GM23248 (cell line): ENCODE measurements around the gene THSD4. TPM values are rescaled to one million over a fixed set of nuclear protein-coding genes. Genes with fewer than 3 reads are reported as not detected.

Experiments
- DNase-seq: peaks from one replicate; pipeline ENCODE4 v3.0.0-alpha.2; 2015
- H2AFZ ChIP-seq: fragments of 200-600 bp; sonication (generic); 2 replicates; pipeline ENCODE4 v1.6.1; 2016; ENCODE audit warnings: antibody characterized with exemption
- H3F3A ChIP-seq: fragments of 200-600 bp; sonication (generic); 2 replicates; pipeline ENCODE4 v1.6.1; 2016; ENCODE audit warnings: mild to moderate bottlenecking, antibody characterized with exemption, mixed run types; ENCODE audit not compliant: insufficient read depth
- H3K27ac ChIP-seq: fragments of 200-600 bp; sonication (generic); 2 replicates; pipeline ENCODE4 v1.5.1; 2016; ENCODE audit warnings: mild to moderate bottlenecking
- H3K27me3 ChIP-seq: fragments of 200-600 bp; sonication (generic); replicated peaks from 2 replicates; pipeline ENCODE4 v1.6.1; 2016; ENCODE audit warnings: mild to moderate bottlenecking; ENCODE audit not compliant: insufficient read depth
- H3K36me3 ChIP-seq: fragments of 200-600 bp; sonication (generic); 2 replicates; pipeline ENCODE4 v1.6.1; 2016; ENCODE audit warnings: low read depth, mild to moderate bottlenecking
- H3K4me1 ChIP-seq: fragments of 200-600 bp; sonication (generic); 2 replicates; pipeline ENCODE4 v1.6.1; 2016; ENCODE audit warnings: mild to moderate bottlenecking; ENCODE audit not compliant: insufficient read depth
- H3K4me2 ChIP-seq: fragments of 200-600 bp; sonication (generic); one replicate; pipeline ENCODE4 v1.6.1; 2016; ENCODE audit warnings: mild to moderate bottlenecking; ENCODE audit not compliant: unreplicated experiment
- H3K4me3 ChIP-seq: fragments of 200-600 bp; sonication (generic); 2 replicates; pipeline ENCODE4 v1.5.1; 2016; ENCODE audit warnings: mild to moderate bottlenecking
- H3K79me2 ChIP-seq: fragments of 200-600 bp; sonication (generic); 2 replicates; pipeline ENCODE4 v1.6.1; 2016; ENCODE audit warnings: mild to moderate bottlenecking; ENCODE audit not compliant: insufficient read depth
- H3K9ac ChIP-seq: fragments of 200-600 bp; sonication (generic); 2 replicates; pipeline ENCODE4 v1.6.1; 2016; ENCODE audit warnings: mild to moderate bottlenecking
- H3K9me2 ChIP-seq: fragments of 200-600 bp; sonication (generic); 2 replicates; pipeline ENCODE4 v1.6.1; 2016; ENCODE audit warnings: mixed run types, mild to moderate bottlenecking, moderate library complexity; ENCODE audit not compliant: insufficient read depth
- H3K9me3 ChIP-seq: fragments of 200-600 bp; sonication (generic); one replicate; pipeline ENCODE4 v1.6.1; 2017; ENCODE audit warnings: low read depth
- H4K20me1 ChIP-seq: fragments of 200-600 bp; sonication (generic); 2 replicates; pipeline ENCODE4 v1.6.0; 2016; ENCODE audit not compliant: insufficient read depth
- EZH2 ChIP-seq: fragments of 200-600 bp; sonication (generic); IDR thresholded peaks from 2 replicates; pipeline ENCODE4 v1.6.1; 2018; ENCODE audit warnings: antibody characterized with exemption, mild to moderate bottlenecking; ENCODE audit not compliant: insufficient read depth, poor library complexity, severe bottlenecking
- EZH2phosphoT487 ChIP-seq: fragments of 200-600 bp; sonication (generic); IDR thresholded peaks from 2 replicates; pipeline ENCODE4 v1.6.1; 2018; ENCODE audit warnings: antibody characterized with exemption, moderate library complexity, mild to moderate bottlenecking, low read depth; ENCODE audit not compliant: insufficient read depth
- WGBS, 2 experiments: methylation state at CpG; one replicate each; pipeline ENCODE4 v1.1.6; 2015 to 2017; ENCODE audit warnings: low lambda C conversion rate in 2 of 2, low coverage in 1 of 2; ENCODE audit errors: missing lambda C conversion rate in 2 of 2; 5-methylcytosine and 5-hydroxymethylcytosine counted together
- in situ Hi-C: fragments of 300-500 bp; cut with MboI; formaldehyde crosslinking; loops from 2 replicates; pipeline ENCODE4 v1.15.0; 2020
- polyA plus RNA-seq: library from polyadenylated mRNA; unstranded; fragments of >200 nt; fragmentation: Nextera tagmentation; extraction: Ambion mirVana; gene quantifications from 2 replicates; pipeline ENCODE4 v1.2.1, GENCODE V29; 2016
- total RNA-seq: library from RNA; depleted of rRNA; stranded (reverse); fragments of >200 nt; shearing (Covaris generic); gene quantifications from 2 replicates; pipeline ENCODE4 v1.2.3, GENCODE V29; 2014

THSD4 gene
- total and polyA plus RNA-seq, 2 experiments from 2014 or later, result 14.2 to 58.9 TPM

DNA sequence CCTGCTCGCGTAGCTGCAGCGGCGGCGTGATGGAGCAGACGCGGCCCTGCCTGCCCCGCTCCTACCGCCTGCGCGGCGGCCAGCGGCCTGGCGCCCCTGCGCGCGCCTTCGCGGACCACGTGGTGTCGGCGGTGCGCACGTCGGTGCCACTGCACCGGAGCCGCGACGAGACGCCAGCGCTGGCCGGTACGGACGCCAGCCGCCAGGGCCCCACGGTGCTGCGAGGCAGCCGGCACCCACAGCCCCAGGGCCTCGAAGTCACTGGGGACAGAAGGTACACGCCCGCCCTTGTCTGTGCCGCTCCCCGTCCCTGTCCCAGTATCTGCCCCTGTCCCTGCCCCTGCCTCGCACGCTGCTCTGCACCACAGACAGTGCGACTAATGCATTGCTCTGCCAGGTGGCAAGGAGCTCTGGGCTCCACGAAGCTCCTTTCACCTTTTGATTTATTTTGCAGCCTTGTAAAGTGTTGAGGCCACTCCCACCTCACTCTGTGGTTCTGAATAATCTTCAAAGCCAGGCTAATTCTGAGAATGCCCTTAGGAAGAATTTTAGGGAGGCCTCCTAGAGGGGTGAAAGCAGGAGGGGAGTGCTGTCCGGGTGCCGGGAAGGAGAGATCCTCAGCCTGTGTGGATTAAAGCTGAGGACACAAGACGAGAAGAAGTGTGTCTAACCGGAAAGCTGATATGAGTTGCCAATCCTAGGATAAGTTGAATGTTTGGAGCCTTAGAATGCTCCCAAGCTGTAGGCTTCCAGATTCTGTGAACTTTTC lies 100.0 kb downstream of the THSD4 start:
- WGBS, 2 experiments, result 88 to 92% methylated on average over 28 to 49 of the region's 51 CpGs
- Histone ChIP-seq H3K36me3 (peaks cover 5% of the 10 kb centered on the region; the same call in 1 of the 2 replicates), H3K4me1 (peaks cover 23% of the 10 kb centered on the region), H3K4me3 (no peak overlapping the region), H3K9me2 (no peaks in the 10 kb centered on the region), H3K27ac (no peak overlapping the region), H3K9ac (no peak overlapping the region), H3K79me2 (peaks cover 3% of the 10 kb centered on the region; the same call in 1 of the 2 replicates), H4K20me1 (no peaks in the 10 kb centered on the region), H3K9me3 (no peaks in the 10 kb centered on the region), H3K27me3 (no peaks in the 10 kb centered on the region), H3F3A (peaks cover 23% of the 10 kb centered on the region), H2AFZ (no peak overlapping the region), H3K4me2 (no peak overlapping the region)
- DNase-seq, result no peak
- TF ChIP-seq EZH2 (no peak), EZH2phosphoT487 (no peak)
- in situ Hi-C loops, result no loop called here

DNA sequence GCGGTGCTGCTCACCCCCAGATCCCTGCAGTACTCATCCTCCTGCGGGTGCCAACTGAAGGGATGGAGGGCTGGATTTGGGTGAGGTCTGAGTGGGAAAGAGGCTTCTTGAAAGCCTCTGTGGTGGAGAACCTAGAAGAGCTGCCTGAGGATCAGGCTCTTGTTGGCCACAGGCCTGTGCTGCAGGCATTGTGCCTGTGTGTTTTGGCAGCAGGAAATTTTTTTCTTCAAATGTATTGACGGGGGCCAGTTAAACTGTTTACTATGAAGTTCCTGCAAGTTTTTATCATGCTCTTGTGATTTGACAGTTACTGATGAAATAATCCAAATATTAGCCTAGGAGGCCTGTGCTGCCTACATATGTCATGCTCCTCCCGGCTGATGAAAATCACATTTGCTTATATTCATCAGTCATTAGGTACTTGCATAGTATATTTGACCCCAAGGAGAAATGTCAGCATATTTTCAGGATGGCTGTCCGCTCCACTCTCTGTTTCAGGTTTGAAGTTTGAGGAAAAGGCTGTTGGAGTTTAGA lies 103.1 kb downstream of the THSD4 start:
- H3K27ac ChIP-seq, result no peak overlapping the region
- no peaks in the 10 kb centered on the region for H4K20me1 ChIP-seq
- in situ Hi-C loops, result no loop called here
- H3K9me2 ChIP-seq, result no peaks in the 10 kb centered on the region
- no peak overlapping the region for H2AFZ ChIP-seq
- peaks cover 26% of the 10 kb centered on the region for H3F3A ChIP-seq
- H3K4me1 ChIP-seq, result peaks cover 16% of the 10 kb centered on the region
- H3K79me2 ChIP-seq, result peaks cover 5% of the 10 kb centered on the region; the same call in 1 of the 2 replicates
- peaks cover 5% of the 10 kb centered on the region; the same call in 1 of the 2 replicates for H3K36me3 ChIP-seq
- WGBS, 2 experiments, result 60 to 69% methylated on average over 5 of the region's 5 CpGs
- no peak for DNase-seq
- H3K4me3 ChIP-seq, result no peak overlapping the region
- H3K4me2 ChIP-seq, result no peak overlapping the region
- TF ChIP-seq EZH2 (no peak), EZH2phosphoT487 (no peak)
- no peaks in the 10 kb centered on the region for H3K27me3 ChIP-seq
- H3K9me3 ChIP-seq, result no peaks in the 10 kb centered on the region
- no peak overlapping the region for H3K9ac ChIP-seq

DNA sequence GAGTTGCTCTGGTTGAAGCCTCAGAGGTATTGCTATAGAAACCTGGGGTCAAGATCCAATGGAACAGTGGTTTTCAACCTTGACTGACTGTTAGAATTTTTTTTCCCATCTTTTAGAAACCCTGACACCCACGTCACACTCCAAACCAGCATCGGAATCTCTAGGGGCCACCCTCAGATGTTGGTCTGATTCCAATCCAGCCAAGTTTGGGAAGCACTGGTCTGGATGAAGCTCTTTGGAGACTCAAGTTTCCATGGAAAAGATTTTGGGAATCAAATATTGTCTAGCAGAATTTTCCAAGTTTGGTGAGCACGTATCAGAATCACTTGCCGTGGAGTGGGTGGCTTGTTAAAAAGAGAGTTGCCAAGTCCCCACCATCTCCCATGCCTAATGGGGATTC lies 103.8 kb downstream of the THSD4 start:
- no peaks in the 10 kb centered on the region for H3K9me2 ChIP-seq
- H2AFZ ChIP-seq, result no peak overlapping the region
- H3K27ac ChIP-seq, result peak overlapping the region; percentile 81
- H3K79me2 ChIP-seq, result peaks cover 5% of the 10 kb centered on the region; the same call in 1 of the 2 replicates
- H3K4me3 ChIP-seq, result no peak overlapping the region
- peaks cover 5% of the 10 kb centered on the region; the same call in 1 of the 2 replicates for H3K36me3 ChIP-seq
- no peak overlapping the region for H3K9ac ChIP-seq
- H3K27me3 ChIP-seq, result no peaks in the 10 kb centered on the region
- no peak for TF ChIP-seq EZH2phosphoT487
- no peak for TF ChIP-seq EZH2
- peaks cover 26% of the 10 kb centered on the region for H3F3A ChIP-seq
- DNase-seq, result no peak
- WGBS, 2 experiments, result 94 to 97% methylated on average over 4 of the region's 4 CpGs
- peak overlapping the region; percentile 8 for H3K4me2 ChIP-seq
- in situ Hi-C loops, result no loop called here
- H3K4me1 ChIP-seq, result peaks cover 16% of the 10 kb centered on the region
- H4K20me1 ChIP-seq, result no peaks in the 10 kb centered on the region
- no peaks in the 10 kb centered on the region for H3K9me3 ChIP-seq

DNA sequence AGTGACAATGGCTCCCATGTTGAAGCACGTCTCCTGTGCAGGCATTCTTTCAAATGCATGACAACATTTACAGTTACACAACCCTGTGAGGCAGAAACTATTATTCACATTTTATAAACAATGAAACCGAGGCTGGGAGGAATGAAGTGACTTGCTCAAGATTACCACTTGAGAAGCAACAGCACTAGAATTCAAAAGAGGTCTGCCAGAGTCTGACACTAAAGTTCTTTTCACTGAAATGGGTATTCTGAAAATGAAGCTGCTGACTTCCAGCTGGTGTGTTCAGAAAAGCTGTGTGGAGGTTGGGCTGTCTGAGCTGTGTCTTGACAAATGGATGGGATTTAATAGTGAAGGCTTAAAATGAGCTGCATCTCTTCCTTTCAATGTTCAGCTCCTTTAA lies 104.4 kb downstream of the THSD4 start:
- no peaks in the 10 kb centered on the region for H4K20me1 ChIP-seq
- H3K4me2 ChIP-seq, result peak overlapping the region; percentile 8
- peak; percentile 88 for DNase-seq
- in situ Hi-C loops, result no loop called here
- H3K27me3 ChIP-seq, result no peaks in the 10 kb centered on the region
- H3K27ac ChIP-seq, result peak overlapping the region; percentile 81
- WGBS, 2 experiments, result 13 to 20% methylated on average over 2 of the region's 2 CpGs
- no peak overlapping the region for H2AFZ ChIP-seq
- peaks cover 5% of the 10 kb centered on the region; the same call in 1 of the 2 replicates for H3K79me2 ChIP-seq
- peak overlapping the region; percentile 60 for H3K9ac ChIP-seq
- H3K36me3 ChIP-seq, result peaks cover 5% of the 10 kb centered on the region; the same call in 1 of the 2 replicates
- H3K4me3 ChIP-seq, result no peak overlapping the region
- peaks cover 16% of the 10 kb centered on the region for H3K4me1 ChIP-seq
- H3F3A ChIP-seq, result peaks cover 26% of the 10 kb centered on the region
- no peak for TF ChIP-seq EZH2phosphoT487
- TF ChIP-seq EZH2, result no peak
- no peaks in the 10 kb centered on the region for H3K9me3 ChIP-seq
- H3K9me2 ChIP-seq, result no peaks in the 10 kb centered on the region
